ENCODE data around the gene IGSF11. TPM values are rescaled to one million over a fixed set of nuclear protein-coding genes. Genes with fewer than 3 reads are reported as not detected.

The IGSF11 gene
- total and polyA plus RNA-seq, 2 donors (not counting 1 experiment from before 2014, with no cell fraction given) = not detected

GRCh38 chr3:118997190-118997589 is 37.5 kb downstream of the IGSF11 start:
- POLR2A ChIA-PET = no interaction called here
- H3K4me3 Mint-ChIP-seq = no peak overlapping the region
- Histone ChIP-seq H3K27ac (ENCODE audit: low read length in 2 of 2) (no peak overlapping the region), H3K36me3 (replicated peaks in 1 of 2; ENCODE audit: control extremely low read depth in 1 of 2, control insufficient read depth in 1 of 2, extremely low read depth in 1 of 2, insufficient read depth in 2 of 2, low read length in 1 of 2) (no peaks in the 10 kb centered on the region), H3K9me3 (ENCODE audit: control extremely low read depth in 1 of 3, control insufficient read depth in 2 of 3, insufficient read depth in 1 of 3, low read length in 2 of 3) (no peaks in the 10 kb centered on the region), H3K4me3 (ENCODE audit: control extremely low read depth in 1 of 5, extremely low read depth in 1 of 5, insufficient read depth in 1 of 5, low read depth in 2 of 5, low read length in 4 of 5) (no peak overlapping the region), H3K4me1 (ENCODE audit: control insufficient read depth in 2 of 2, insufficient read depth in 2 of 2, low read length in 2 of 2) (no peaks in the 10 kb centered on the region), H3K9ac (ENCODE audit: low read length) (no peak overlapping the region), H3K27me3 (replicated peaks in 1 of 4; ENCODE audit: control extremely low read depth in 1 of 4, control insufficient read depth in 3 of 4, insufficient read depth in 4 of 4, low read length in 3 of 4) (no peaks in the 10 kb centered on the region), H3K4me2 (replicated peaks; ENCODE audit: low read depth, low read length, poor library complexity, severe bottlenecking) (no peak overlapping the region), H3K79me2 (ENCODE audit: control insufficient read depth, insufficient read depth, low read length) (no peaks in the 10 kb centered on the region), H2AFZ (ENCODE audit: insufficient read depth, low read depth, low read length, poor library complexity, severe bottlenecking) (no peak overlapping the region), H4K20me1 (ENCODE audit: control insufficient read depth, insufficient read depth, low read length, poor library complexity, severe bottlenecking) (no peaks in the 10 kb centered on the region)
- no peak overlapping the region for H3K27ac Mint-ChIP-seq
- H3K4me1 Mint-ChIP-seq = no peaks in the 10 kb centered on the region
- CTCF ChIA-PET = no interaction called here
- ATAC-seq (ENCODE audit: low read depth) = no peak
- no peaks in the 10 kb centered on the region for H3K9me3 Mint-ChIP-seq (ENCODE audit: insufficient read depth)
- DNase-seq = no peak
- intact Hi-C loops (cut with micrococcal nuclease) = no loop called here
- no peaks in the 10 kb centered on the region for H3K27me3 Mint-ChIP-seq
- no peak for TF ChIP-seq EZH2 (IDR thresholded peaks at IDR 0.05; ENCODE audit: borderline replicate concordance, insufficient read depth, low read depth, low read length, poor library complexity, severe bottlenecking)
- no peak for TF ChIP-seq CTCF (IDR thresholded peaks at IDR 0.05)
- WGBS (ENCODE audit: insufficient coverage) = no CpG with 5 or more reads among the region's 2 CpGs

GRCh38 chr3:118991775-118992174 is 42.9 kb downstream of the IGSF11 start:
- H3K4me3 Mint-ChIP-seq = no peak overlapping the region
- no peak overlapping the region for H3K27ac Mint-ChIP-seq
- Histone ChIP-seq H2AFZ (ENCODE audit: insufficient read depth, low read depth, low read length, poor library complexity, severe bottlenecking) (no peak overlapping the region), H3K9ac (ENCODE audit: low read length) (no peak overlapping the region), H4K20me1 (ENCODE audit: control insufficient read depth, insufficient read depth, low read length, poor library complexity, severe bottlenecking) (no peaks in the 10 kb centered on the region), H3K9me3 (ENCODE audit: control extremely low read depth in 1 of 3, control insufficient read depth in 2 of 3, insufficient read depth in 1 of 3, low read length in 2 of 3) (no peaks in the 10 kb centered on the region), H3K36me3 (replicated peaks in 1 of 2; ENCODE audit: control extremely low read depth in 1 of 2, control insufficient read depth in 1 of 2, extremely low read depth in 1 of 2, insufficient read depth in 2 of 2, low read length in 1 of 2) (no peaks in the 10 kb centered on the region), H3K4me3 (ENCODE audit: control extremely low read depth in 1 of 5, extremely low read depth in 1 of 5, insufficient read depth in 1 of 5, low read depth in 2 of 5, low read length in 4 of 5) (no peak overlapping the region), H3K27me3 (replicated peaks in 1 of 4; ENCODE audit: control extremely low read depth in 1 of 4, control insufficient read depth in 3 of 4, insufficient read depth in 4 of 4, low read length in 3 of 4) (peaks cover 0 to 4% (median 0%) of the 10 kb centered on the region in 4 experiments), H3K27ac (ENCODE audit: low read length in 2 of 2) (no peak overlapping the region), H3K4me2 (replicated peaks; ENCODE audit: low read depth, low read length, poor library complexity, severe bottlenecking) (no peak overlapping the region), H3K4me1 (ENCODE audit: control insufficient read depth in 2 of 2, insufficient read depth in 2 of 2, low read length in 2 of 2) (no peaks in the 10 kb centered on the region), H3K79me2 (ENCODE audit: control insufficient read depth, insufficient read depth, low read length) (no peaks in the 10 kb centered on the region)
- no peaks in the 10 kb centered on the region for H3K9me3 Mint-ChIP-seq (ENCODE audit: insufficient read depth)
- CTCF ChIA-PET = no interaction called here
- H3K27me3 Mint-ChIP-seq = peaks cover 13% of the 10 kb centered on the region
- POLR2A ChIA-PET = no interaction called here
- no peak for ATAC-seq (ENCODE audit: low read depth)
- no CpG with 5 or more reads among the region's 3 CpGs for WGBS (ENCODE audit: insufficient coverage)
- intact Hi-C loops (cut with micrococcal nuclease) = no loop called here
- TF ChIP-seq CTCF (IDR thresholded peaks at IDR 0.05) (no peak), EZH2 (IDR thresholded peaks at IDR 0.05; ENCODE audit: borderline replicate concordance, insufficient read depth, low read depth, low read length, poor library complexity, severe bottlenecking) (no peak)
- DNase-seq = no peak
- H3K4me1 Mint-ChIP-seq = no peaks in the 10 kb centered on the region
